SK-N-SH treated with all-trans-retinoic acid at 6 μM for 48 hours (cell line): ENCODE measurements around the gene ENDOV.

ENCODE experiments used
- ATAC-seq: fragments of 200-7000 bp; cut with Tn5 transposase; 3 replicates; pipeline ENCODE4 v1.9.1; 2020; ENCODE audit warnings: mild to moderate bottlenecking, moderate library complexity
- ARNTL ChIP-seq: fragments of 450-650 bp; formaldehyde crosslinking; IDR thresholded peaks from 2 replicates; pipeline ENCODE4 v1.5.0; 2020; ENCODE audit warnings: low read depth, mild to moderate bottlenecking, moderate library complexity, borderline replicate concordance
- BACH2 ChIP-seq: fragments of 250-450 bp; sonication (Bioruptor Pico); IDR thresholded peaks from 2 replicates; pipeline ENCODE4 v1.9.0; 2021; ENCODE audit warnings: mild to moderate bottlenecking, borderline replicate concordance
- CREB5 ChIP-seq: fragments of 250-450 bp; sonication (Bioruptor Pico); IDR thresholded peaks from 2 replicates; pipeline ENCODE4 v1.5.1; 2020; ENCODE audit warnings: low read depth, mild to moderate bottlenecking, moderate library complexity
- CSDC2 ChIP-seq: fragments of 250-450 bp; sonication (Bioruptor Pico); IDR thresholded peaks from 2 replicates; pipeline ENCODE4 v1.5.0; 2020; ENCODE audit warnings: mild to moderate bottlenecking, moderate library complexity
- CSRNP3 ChIP-seq: fragments of 250-450 bp; sonication (Bioruptor Pico); IDR thresholded peaks from 2 replicates; pipeline ENCODE4 v1.5.1; 2021; ENCODE audit warnings: mild to moderate bottlenecking, moderate library complexity
- ESRRG ChIP-seq: fragments of 250-450 bp; sonication (Bioruptor Pico); IDR thresholded peaks from 2 replicates; pipeline ENCODE4 v1.6.1; 2021; ENCODE audit warnings: mild to moderate bottlenecking
- GLIS3 ChIP-seq: fragments of 250-450 bp; sonication (Bioruptor Pico); IDR thresholded peaks from 2 replicates; pipeline ENCODE4 v1.5.0; 2020; ENCODE audit warnings: mild to moderate bottlenecking, moderate library complexity
- OSR1 ChIP-seq: fragments of 250-450 bp; sonication (Bioruptor Pico); IDR thresholded peaks from 2 replicates; pipeline ENCODE4 v1.8.0; 2022; ENCODE audit warnings: moderate library complexity, mild to moderate bottlenecking, inconsistent platforms
- PATZ1 ChIP-seq: fragments of 250-450 bp; sonication (Bioruptor Pico); IDR thresholded peaks from 2 replicates; pipeline ENCODE4 v1.8.0; 2020; ENCODE audit warnings: mild to moderate bottlenecking, moderate library complexity, borderline replicate concordance
- RARB ChIP-seq: fragments of 250-450 bp; sonication (Bioruptor Pico); IDR thresholded peaks from 2 replicates; pipeline ENCODE4 v1.8.0; 2021; ENCODE audit warnings: mild to moderate bottlenecking, moderate library complexity
- SNAI2 ChIP-seq: fragments of 250-450 bp; sonication (Bioruptor Pico); IDR thresholded peaks from 2 replicates; pipeline ENCODE4 v1.5.0; 2020; ENCODE audit warnings: mild to moderate bottlenecking, moderate library complexity
- TCF4 ChIP-seq: fragments of 250-450 bp; sonication (Bioruptor Pico); IDR thresholded peaks from 2 replicates; pipeline ENCODE4 v1.8.0; 2021; ENCODE audit warnings: mild to moderate bottlenecking, moderate library complexity, borderline replicate concordance
- TOX ChIP-seq: fragments of 250-450 bp; sonication (Bioruptor Pico); IDR thresholded peaks from 2 replicates; pipeline ENCODE4 v1.8.0; 2021; ENCODE audit warnings: mild to moderate bottlenecking, moderate library complexity, borderline replicate concordance
- TSHZ2 ChIP-seq: fragments of 250-450 bp; sonication (Bioruptor Pico); IDR thresholded peaks from 2 replicates; pipeline ENCODE4 v1.5.0; 2020; ENCODE audit warnings: mild to moderate bottlenecking, moderate library complexity
- ZC3H10 ChIP-seq: fragments of 250-450 bp; sonication (Bioruptor Pico); IDR thresholded peaks from 2 replicates; pipeline ENCODE4 v1.5.1; 2021; ENCODE audit warnings: mild to moderate bottlenecking, moderate library complexity
- ZFP30 ChIP-seq: fragments of 450-650 bp; formaldehyde crosslinking; IDR thresholded peaks from 2 replicates; pipeline ENCODE4 v1.5.0; 2022; ENCODE audit warnings: mild to moderate bottlenecking, moderate library complexity
- ZNF565 ChIP-seq: fragments of 450-650 bp; formaldehyde crosslinking; conservative IDR thresholded peaks from 2 replicates; pipeline ENCODE4 v1.5.0; 2020; ENCODE audit warnings: low read depth, mild to moderate bottlenecking, moderate library complexity
- ZNF70 ChIP-seq: fragments of 450-650 bp; formaldehyde crosslinking; IDR thresholded peaks from 2 replicates; pipeline ENCODE4 v1.5.0; 2020; ENCODE audit warnings: mild to moderate bottlenecking, moderate library complexity
- TF ChIP-seq, protein P1 (sequence below): fragments of 250-450 bp; sonication (Bioruptor Pico); IDR thresholded peaks from 2 replicates; pipeline ENCODE4 v1.8.0; 2021; ENCODE audit warnings: low read depth, mild to moderate bottlenecking, moderate library complexity, borderline replicate concordance

Gene ENDOV

GRCh38 chr17:80468242-80468641 is 53.3 kb downstream of the ENDOV start:
- peak; percentile 21; the same call in 2 of the 3 replicates for ATAC-seq
- TF ChIP-seq CREB5 (CRISPR knock-in tag): no peak
- TF ChIP-seq ZNF565 (CRISPR knock-in tag): no peak
- no peak for TF ChIP-seq TCF4 (CRISPR knock-in tag)

GRCh38 chr17:80468781-80469493 is 54.0 kb downstream of the ENDOV start:
- TF ChIP-seq ARNTL (no peak), ZC3H10 (no peak), CSDC2 (no peak), ZNF565 (CRISPR knock-in tag) (no peak), SNAI2 (CRISPR knock-in tag) (no peak), BACH2 (no peak), TSHZ2 (CRISPR knock-in tag) (no peak), RARB (CRISPR knock-in tag) (no peak), ESRRG (CRISPR knock-in tag) (no peak), OSR1 (no peak), ZFP30 (no peak), TCF4 (CRISPR knock-in tag) (no peak), PATZ1 (CRISPR knock-in tag) (no peak), CREB5 (CRISPR knock-in tag) (no peak), GLIS3 (CRISPR knock-in tag) (no peak), TOX (CRISPR knock-in tag) (no peak), CSRNP3 (CRISPR knock-in tag) (no peak), ZNF70 (CRISPR knock-in tag) (no peak)
- TF ChIP-seq, protein P1, sequence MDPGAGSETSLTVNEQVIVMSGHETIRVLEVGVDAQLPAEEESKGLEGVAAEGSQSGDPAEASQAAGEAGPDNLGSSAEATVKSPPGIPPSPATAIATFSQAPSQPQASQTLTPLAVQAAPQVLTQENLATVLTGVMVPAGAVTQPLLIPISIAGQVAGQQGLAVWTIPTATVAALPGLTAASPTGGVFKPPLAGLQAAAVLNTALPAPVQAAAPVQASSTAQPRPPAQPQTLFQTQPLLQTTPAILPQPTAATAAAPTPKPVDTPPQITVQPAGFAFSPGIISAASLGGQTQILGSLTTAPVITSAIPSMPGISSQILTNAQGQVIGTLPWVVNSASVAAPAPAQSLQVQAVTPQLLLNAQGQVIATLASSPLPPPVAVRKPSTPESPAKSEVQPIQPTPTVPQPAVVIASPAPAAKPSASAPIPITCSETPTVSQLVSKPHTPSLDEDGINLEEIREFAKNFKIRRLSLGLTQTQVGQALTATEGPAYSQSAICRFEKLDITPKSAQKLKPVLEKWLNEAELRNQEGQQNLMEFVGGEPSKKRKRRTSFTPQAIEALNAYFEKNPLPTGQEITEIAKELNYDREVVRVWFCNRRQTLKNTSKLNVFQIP (CRISPR knock-in tag): no peak
- no peak for ATAC-seq

GRCh38 chr17:80469667-80470066 is 54.7 kb downstream of the ENDOV start:
- ATAC-seq: no peak

More at GRCh38 chr17:80469667-80470066, 54.7 kb downstream of the ENDOV start:
- TF ChIP-seq TSHZ2 (CRISPR knock-in tag) (no peak), PATZ1 (CRISPR knock-in tag) (no peak), CSDC2 (no peak), ZFP30 (no peak), SNAI2 (CRISPR knock-in tag) (no peak)
